ENCODE data around the gene NT5C3B.
A peak's percentile ranks its signal among the peaks of the same experiment; 100 is the strongest.
"Not testable (repeated sequence)": the region's sequence is repeated elsewhere in the genome, so short reads cannot be mapped to it uniquely, and the experiment has no call there.

Gene NT5C3B

GRCh38 chr17:41835800-41836549 is at the start of gene NT5C3B:
Gene NT5C3B, minus strand, starts transcription at chr17:41836232. Its CDS starts 39 bp downstream, at chr17:41836193.
- no peak for DNase-seq (ENCODE audit: low spot score)

DNA sequence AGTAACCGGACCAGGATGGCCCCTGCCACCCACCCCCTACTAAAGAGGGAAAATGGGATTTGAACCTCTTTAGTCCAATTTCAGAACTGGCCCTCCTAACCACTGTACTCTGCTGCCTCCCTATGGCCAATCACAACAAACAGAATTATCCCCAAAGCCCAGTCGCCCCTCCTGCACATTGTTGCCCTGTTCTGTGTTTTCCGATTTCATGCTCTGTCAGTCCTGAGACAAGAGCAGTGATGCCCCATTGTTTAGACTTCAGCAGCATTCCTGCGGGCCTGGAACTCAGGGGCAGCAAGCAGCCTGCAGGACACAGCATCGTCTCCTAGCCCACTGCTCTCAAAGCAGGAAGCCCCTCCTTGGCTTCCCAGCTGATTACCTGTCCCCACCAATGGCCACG is 49.7 kb upstream of the NT5C3B start:
- DNase-seq (ENCODE audit: low spot score): peak; percentile 24

DNA sequence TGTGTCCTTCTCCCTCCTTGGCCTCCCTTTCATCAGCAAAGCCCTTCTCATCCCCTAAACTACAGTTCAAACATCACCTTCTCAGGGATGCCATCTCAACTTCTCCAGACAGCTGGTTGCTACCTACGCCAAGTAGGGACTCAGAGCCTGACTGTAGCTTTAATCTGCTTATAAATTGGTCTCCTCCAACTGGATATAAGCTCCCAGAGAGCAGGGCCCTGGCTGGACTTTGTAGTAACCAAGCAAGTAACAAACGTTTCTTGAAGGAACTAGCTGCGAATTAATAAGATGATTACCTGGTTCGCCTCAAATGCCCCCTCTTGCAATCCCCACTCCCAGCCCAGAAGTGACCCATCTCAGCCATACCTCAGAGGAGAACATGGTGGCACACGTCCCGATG is 46.7 kb upstream of the NT5C3B start:
- DNase-seq (ENCODE audit: low spot score): no peak

GRCh38 chr17:41880130-41880529 is 44.1 kb upstream of the NT5C3B start:
- no peak for DNase-seq (ENCODE audit: low spot score)

GRCh38 chr17:41874293-41874670 is 38.2 kb upstream of the NT5C3B start:
- DNase-seq (ENCODE audit: low spot score): not testable (repeated sequence)

DNA sequence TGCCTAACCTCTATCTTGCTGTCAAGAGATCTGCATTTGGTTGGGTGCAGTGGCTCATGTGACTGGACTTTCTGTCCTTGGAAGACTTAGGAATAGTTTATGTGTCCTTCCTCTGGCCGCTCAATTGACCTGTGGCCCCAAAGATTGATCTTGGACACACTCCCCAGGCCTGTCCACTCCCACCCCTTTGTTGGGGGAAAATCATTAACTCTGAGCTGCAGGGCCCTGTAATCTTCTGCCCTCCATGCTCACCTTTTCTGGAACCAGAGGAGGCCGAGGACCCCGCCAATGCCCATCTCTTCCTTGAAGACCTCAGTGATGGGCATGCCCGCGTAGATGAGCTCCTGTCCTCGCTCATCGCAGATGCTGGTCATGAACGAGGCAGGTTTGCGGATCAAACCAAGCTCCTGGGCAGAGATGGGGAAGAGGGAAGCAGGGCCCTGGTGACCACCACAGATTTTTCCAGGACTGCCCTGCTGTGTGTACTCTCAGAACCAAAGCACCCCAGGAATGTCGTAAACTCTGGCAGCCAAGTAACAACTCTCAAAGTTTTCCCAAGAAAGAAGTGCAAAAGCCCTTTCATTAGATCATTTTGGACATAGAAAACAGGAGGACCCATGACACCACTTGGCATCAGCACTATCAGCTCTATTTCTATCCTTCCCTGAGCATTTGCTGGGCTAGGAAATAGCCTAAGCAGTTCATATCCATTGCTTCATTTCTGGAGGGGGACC is 37.7 kb upstream of the NT5C3B start:
- DNase-seq (ENCODE audit: low spot score): no peak

GRCh38 chr17:41871789-41872188 is 35.8 kb upstream of the NT5C3B start:
- DNase-seq (ENCODE audit: low spot score): no peak

DNA sequence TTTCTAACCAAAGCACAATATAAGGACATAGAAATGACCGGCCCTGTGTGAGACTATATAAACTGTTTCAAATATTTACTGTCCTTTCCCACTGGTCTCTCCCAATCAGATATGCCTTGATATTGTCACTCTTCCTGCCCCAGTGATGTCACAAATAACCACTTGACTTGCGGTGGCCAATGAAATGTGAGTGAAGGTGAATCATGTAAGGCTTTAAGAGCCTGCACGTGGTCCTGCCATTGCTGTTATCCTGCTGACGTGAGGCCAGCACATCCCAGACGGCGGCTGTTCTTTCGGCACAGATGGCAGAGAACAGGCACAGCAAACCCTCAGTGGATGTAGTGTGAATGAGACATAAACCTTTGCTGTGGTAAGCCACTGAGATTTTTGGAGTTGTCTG is 34.6 kb upstream of the NT5C3B start:
- DNase-seq (ENCODE audit: low spot score): no peak

DNA sequence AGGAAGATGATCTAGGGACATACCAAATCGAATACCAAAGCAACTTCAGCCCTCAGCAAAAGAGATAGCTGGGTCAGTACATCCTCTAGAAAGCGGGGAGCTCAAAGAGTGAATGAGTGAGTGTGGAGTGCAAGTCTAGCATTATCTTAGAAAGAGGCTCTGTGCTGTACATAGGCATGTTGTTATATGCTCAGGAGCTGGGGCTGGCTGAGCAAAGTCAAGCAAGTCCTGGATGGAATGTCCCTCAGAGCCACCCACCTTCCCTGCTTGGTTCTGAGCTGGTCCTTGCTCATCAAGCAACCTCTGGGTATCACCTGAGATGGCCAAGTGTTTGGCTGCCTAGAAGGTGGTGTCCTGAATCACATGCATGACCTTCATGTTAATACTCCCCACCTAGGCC is 34.1 kb upstream of the NT5C3B start:
- no peak for DNase-seq (ENCODE audit: low spot score)

- DNase-seq (ENCODE audit: low spot score): no peak
These were observed 33.4 kb upstream of the NT5C3B start for GRCh38 chr17:41869426-41869825.

GRCh38 chr17:41868568-41868967 is 32.5 kb upstream of the NT5C3B start:
- no peak for DNase-seq (ENCODE audit: low spot score)

- no peak for DNase-seq (ENCODE audit: low spot score)
These were observed 29.5 kb upstream of the NT5C3B start for GRCh38 chr17:41865596-41865893.

GRCh38 chr17:41864836-41865595 is 29.0 kb upstream of the NT5C3B start, which contains the start of gene KLHL11:
Gene KLHL11, minus strand, starts transcription at chr17:41865423. Its CDS starts 53 bp downstream, at chr17:41865370.
- peak; percentile 86 for DNase-seq (ENCODE audit: low spot score)

GRCh38 chr17:41864498-41864835 is 28.4 kb upstream of the NT5C3B start:
- DNase-seq (ENCODE audit: low spot score): no peak

- no peak for DNase-seq (ENCODE audit: low spot score)
These were observed 27.2 kb upstream of the NT5C3B start for GRCh38 chr17:41863074-41863848.

- no peak for DNase-seq (ENCODE audit: low spot score)
These were observed 24.4 kb upstream of the NT5C3B start for GRCh38 chr17:41860254-41860931.

DNA sequence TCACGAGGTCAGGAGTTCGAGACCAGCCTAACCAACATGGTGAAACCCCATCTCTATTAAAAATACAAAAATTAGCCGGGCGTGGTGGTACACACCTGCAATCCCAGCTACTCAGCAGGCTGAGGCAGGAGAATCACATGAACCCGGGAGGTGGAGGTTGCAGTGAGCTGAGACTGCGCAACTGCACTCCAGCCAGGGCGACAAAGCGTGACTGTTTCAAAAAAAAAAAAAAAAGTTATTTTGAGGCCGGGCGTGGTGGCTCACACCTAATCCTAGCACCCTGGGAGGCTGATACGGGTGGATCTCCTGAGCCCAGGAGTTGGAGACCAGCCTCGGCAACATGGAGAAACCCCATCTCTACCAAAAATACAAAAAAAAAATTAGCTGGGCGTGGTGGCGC is 15.3 kb upstream of the NT5C3B start:
- DNase-seq (ENCODE audit: low spot score): not testable (repeated sequence)

DNA sequence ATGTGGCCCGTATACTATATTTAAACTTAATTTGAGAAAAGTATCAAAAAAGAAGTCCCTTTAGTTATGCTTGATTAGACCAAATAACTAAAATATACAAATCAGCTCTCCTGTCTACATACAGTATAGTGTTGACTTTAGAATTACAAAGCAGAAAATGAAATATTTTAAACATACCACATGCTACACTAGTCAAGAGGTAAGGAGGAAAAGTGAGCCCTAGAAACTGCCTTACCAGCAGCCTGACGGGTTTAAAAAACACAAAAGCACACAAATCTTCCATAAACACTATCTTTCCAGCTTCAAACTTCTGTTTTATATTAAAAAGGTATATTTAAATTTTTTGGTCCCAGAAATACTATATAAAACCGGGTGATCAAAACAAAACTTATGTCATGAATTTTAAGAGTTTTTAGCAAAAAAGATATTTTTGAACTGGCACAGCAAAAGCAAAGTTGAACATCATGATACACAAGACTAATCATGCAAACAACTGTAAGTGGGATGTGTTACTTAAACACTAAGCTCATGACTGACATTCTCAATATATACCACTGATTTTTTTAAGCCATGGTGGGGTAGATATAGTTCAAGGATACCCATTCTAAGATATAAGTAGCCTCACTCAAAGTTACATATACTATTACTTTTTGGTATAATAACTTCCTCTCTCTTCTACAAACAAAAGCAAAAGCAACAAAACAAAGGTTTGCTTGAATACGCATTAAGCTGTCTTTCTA is 13.4 kb upstream of the NT5C3B start:
- DNase-seq (ENCODE audit: low spot score): no peak

GRCh38 chr17:41848788-41849187 is 12.8 kb upstream of the NT5C3B start:
- no peak for DNase-seq (ENCODE audit: low spot score)

GRCh38 chr17:41844971-41845370 is 8.9 kb upstream of the NT5C3B start:
- DNase-seq (ENCODE audit: low spot score): no peak

DNA sequence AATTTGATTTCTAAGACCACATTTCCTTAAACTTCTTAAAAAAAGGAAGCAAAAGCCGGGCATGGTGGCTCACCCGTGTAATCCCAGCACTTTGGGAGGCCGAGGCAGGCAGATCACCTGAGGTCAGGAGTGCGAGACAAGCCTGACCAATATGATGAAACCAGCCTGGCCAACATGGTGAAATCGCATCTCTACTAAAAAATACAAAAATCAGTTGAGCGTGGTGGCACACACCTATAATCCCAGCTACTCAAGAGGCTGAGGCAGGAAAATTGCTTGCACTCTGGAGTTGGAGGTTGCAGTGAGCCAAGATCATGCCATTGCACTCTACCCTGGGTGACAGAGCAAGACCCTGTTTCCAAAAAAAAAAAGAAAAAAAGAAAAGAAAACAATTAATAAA is 4.7 kb upstream of the NT5C3B start:
- DNase-seq (ENCODE audit: low spot score): not testable (repeated sequence)
